Prostate gland (tissue), 2 donors: ENCODE measurements around the gene FTCDNL1. TPM values are rescaled to one million over a fixed set of nuclear protein-coding genes. Genes with fewer than 3 reads are reported as not detected.

Experiments
- DNase-seq: peaks from one replicate; pipeline ENCODE4 v3.0.0-alpha.2; 2019; ENCODE audit warnings: low spot score
- H3K27ac ChIP-seq, 2 donors: fragments of 200-600 bp; sonication (generic); 2 replicates each; pipeline ENCODE4 v1.5.1; 2017 to 2019
- H3K27me3 ChIP-seq: fragments of 200-600 bp; sonication (generic); replicated peaks from 2 replicates; pipeline ENCODE4 v1.5.1; 2019; ENCODE audit not compliant: insufficient read depth
- H3K36me3 ChIP-seq, 2 donors: fragments of 200-600 bp; sonication (generic); 1 replicate in 1 of 2; 2 replicates in 1 of 2; pipeline versions ENCODE4 v1.5.1 to v1.8.1; 2017 to 2019
- H3K4me1 ChIP-seq: fragments of 200-600 bp; sonication (generic); replicated peaks from 2 replicates; pipeline ENCODE4 v1.5.1; 2019
- H3K4me3 ChIP-seq, 2 donors: fragments of 200-600 bp; sonication (generic); 2 replicates each; pipeline ENCODE4 v1.5.1; 2017 to 2019
- H3K9me3 ChIP-seq: fragments of 200-600 bp; sonication (generic); 2 replicates; pipeline ENCODE4 v1.5.1; 2017
- CTCF ChIP-seq, 4 experiments: fragments of 200-600 bp in 2 of 4; fragments of 450-650 bp in 2 of 4; sonication (generic) in 2 of 4; IDR thresholded peaks; 1 replicate in 3 of 4; 2 replicates in 1 of 4; pipeline ENCODE4 v1.5.1; 2016 to 2019; ENCODE audit warnings: antibody characterized with exemption in 4 of 4, mild to moderate bottlenecking in 2 of 4, moderate library complexity in 2 of 4
- POLR2A ChIP-seq: fragments of 450-650 bp; IDR thresholded peaks from one replicate; pipeline ENCODE4 v1.6.1; 2016; ENCODE audit warnings: antibody characterized with exemption, mild to moderate bottlenecking
- POLR2AphosphoS5 ChIP-seq: sonication (generic); formaldehyde crosslinking; IDR thresholded peaks from one replicate; pipeline ENCODE4 v1.6.1; 2017; ENCODE audit warnings: antibody characterized with exemption
- WGBS: methylation state at CpG from one replicate; pipeline ENCODE4 v1.1.5; 2018; 5-methylcytosine and 5-hydroxymethylcytosine counted together
- intact Hi-C: fragments of 100-400 bp; cut with DNase I; formaldehyde crosslinking; loops from one replicate; pipeline ENCODE4 v1.14.2; 2022
- total RNA-seq, 2 donors: library from RNA; depleted of rRNA; stranded (reverse); fragments of >200 nt; gene quantifications; one replicate each; pipeline ENCODE4 v1.1.0, GENCODE V29; 2016

Gene FTCDNL1
- total RNA-seq, 2 donors from 2014 or later, result 4.9 to 5.7 TPM

GRCh38 chr2:199847181-199847864 is 3.7 kb downstream of the FTCDNL1 start:
- Histone ChIP-seq H3K9me3 (no peaks in the 10 kb centered on the region), H3K27me3 (no peaks in the 10 kb centered on the region), H3K4me3 (no peak overlapping the region), H3K4me1 (no peaks in the 10 kb centered on the region), H3K27ac (no peak overlapping the region), H3K36me3 (no peaks in the 10 kb centered on the region)
- TF ChIP-seq POLR2A (no peak), CTCF (IDR thresholded peaks at IDR 0.05) (no peak), POLR2AphosphoS5 (no peak)
- DNase-seq, result no peak
- WGBS, result 80% methylated on average over 2 of the region's 2 CpGs
- intact Hi-C loops, result no loop called here

- Histone ChIP-seq H3K36me3 (no peaks in the 10 kb centered on the region), H3K4me3 (no peak overlapping the region), H3K27me3 (no peaks in the 10 kb centered on the region), H3K27ac (no peak overlapping the region), H3K9me3 (no peaks in the 10 kb centered on the region), H3K4me1 (no peaks in the 10 kb centered on the region)
- TF ChIP-seq CTCF (IDR thresholded peaks at IDR 0.05), result no peak
- no peak for TF ChIP-seq POLR2A
- no peak for TF ChIP-seq POLR2AphosphoS5
- intact Hi-C loops, result no loop called here
- WGBS, result 87% methylated on average over 3 of the region's 3 CpGs
- no peak for DNase-seq
Measured at GRCh38 chr2:199842631-199843395, 8.2 kb downstream of the FTCDNL1 start.

DNA sequence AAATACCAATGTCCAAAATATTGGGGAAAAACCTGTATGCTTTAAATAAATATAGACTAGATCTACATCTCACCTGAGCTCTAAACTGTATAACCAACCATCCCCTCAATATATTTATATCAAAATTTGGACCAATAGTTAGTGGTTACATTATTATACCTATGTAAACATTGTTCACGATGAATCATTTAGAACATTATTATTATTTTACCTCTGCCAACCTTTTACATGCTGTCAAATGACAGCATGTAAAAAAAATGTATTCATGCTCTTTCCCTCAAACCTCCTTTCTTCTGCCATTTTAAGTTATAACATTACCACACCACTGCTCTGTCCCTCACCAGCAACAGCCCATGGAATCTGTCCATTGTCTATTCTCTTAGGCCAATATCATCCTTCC is 9.6 kb downstream of the FTCDNL1 start:
- WGBS, result 76% methylated on average over 1 of the region's 1 CpG
- Histone ChIP-seq H3K27me3 (no peaks in the 10 kb centered on the region), H3K4me1 (no peaks in the 10 kb centered on the region), H3K27ac (no peak overlapping the region), H3K36me3 (no peaks in the 10 kb centered on the region), H3K4me3 (no peak overlapping the region), H3K9me3 (no peaks in the 10 kb centered on the region)
- TF ChIP-seq CTCF (IDR thresholded peaks at IDR 0.05), result no peak
- TF ChIP-seq POLR2AphosphoS5, result no peak
- TF ChIP-seq POLR2A, result no peak
- intact Hi-C loops, result no loop called here
- DNase-seq, result no peak

GRCh38 chr2:199838399-199838798 is 12.6 kb downstream of the FTCDNL1 start:
- no peak for TF ChIP-seq POLR2AphosphoS5
- TF ChIP-seq CTCF (IDR thresholded peaks at IDR 0.05), result no peak
- no peak for TF ChIP-seq POLR2A
- intact Hi-C loops, result no loop called here
- Histone ChIP-seq H3K9me3 (no peaks in the 10 kb centered on the region), H3K36me3 (no peaks in the 10 kb centered on the region), H3K27me3 (no peaks in the 10 kb centered on the region), H3K27ac (no peak overlapping the region), H3K4me1 (no peaks in the 10 kb centered on the region), H3K4me3 (no peak overlapping the region)
- no peak for DNase-seq
- WGBS, result 72% methylated on average over 5 of the region's 5 CpGs

- intact Hi-C loops, result no loop called here
- no peak overlapping the region for H3K4me3 ChIP-seq
- no peak for DNase-seq
- 65% methylated on average over 1 of the region's 1 CpG for WGBS
- H3K27me3 ChIP-seq, result no peaks in the 10 kb centered on the region
- no peaks in the 10 kb centered on the region for H3K9me3 ChIP-seq
- H3K27ac ChIP-seq, result no peak overlapping the region
- no peaks in the 10 kb centered on the region for H3K36me3 ChIP-seq
- TF ChIP-seq POLR2A (no peak), CTCF (IDR thresholded peaks at IDR 0.05) (no peak), POLR2AphosphoS5 (no peak)
- H3K4me1 ChIP-seq, result no peaks in the 10 kb centered on the region
Measured at GRCh38 chr2:199836943-199837342, 14.0 kb downstream of the FTCDNL1 start.
